Mammary epithelial cell (primary cell): ENCODE data around the gene HPCAL1.

Experiments
- CTCF ChIP-seq, 2 donors: IDR thresholded peaks in 1 of 2; conservative IDR thresholded peaks in 1 of 2; 2 replicates each; pipeline ENCODE4 v1.5.1; 2011 to 2012; ENCODE audit warnings: inconsistent platforms in 2 of 2, low read length in 2 of 2, mild to moderate bottlenecking in 2 of 2, control low read depth in 1 of 2, low read depth in 1 of 2; ENCODE audit not compliant: insufficient read depth in 1 of 2; ENCODE audit errors: extremely low read depth in 1 of 2
- EZH2 ChIP-seq: IDR thresholded peaks from 2 replicates; pipeline ENCODE4 v1.6.1; 2012; ENCODE audit warnings: low read length, inconsistent platforms, borderline replicate concordance

- no peak for TF ChIP-seq CTCF (conservative IDR thresholded peaks at IDR 0.05 in 1 of 2, IDR thresholded peaks at IDR 0.05 in 1 of 2; ENCODE audit: extremely low read depth in 1 of 2, insufficient read depth in 1 of 2, low read depth in 1 of 2, low read length in 2 of 2)
- no peak for TF ChIP-seq EZH2
Measured at GRCh38 chr2:10276481-10277292, 26.0 kb upstream of the HPCAL1 start.
